GM19452 (cell line): ENCODE data around the gene SPRED2.

Source experiments
- ATAC-seq: cut with Tn5 transposase; IDR thresholded peaks from one replicate; pipeline ENCODE4 v1.9.1; 2021; ENCODE audit not compliant: unreplicated experiment

SPRED2 gene

DNA sequence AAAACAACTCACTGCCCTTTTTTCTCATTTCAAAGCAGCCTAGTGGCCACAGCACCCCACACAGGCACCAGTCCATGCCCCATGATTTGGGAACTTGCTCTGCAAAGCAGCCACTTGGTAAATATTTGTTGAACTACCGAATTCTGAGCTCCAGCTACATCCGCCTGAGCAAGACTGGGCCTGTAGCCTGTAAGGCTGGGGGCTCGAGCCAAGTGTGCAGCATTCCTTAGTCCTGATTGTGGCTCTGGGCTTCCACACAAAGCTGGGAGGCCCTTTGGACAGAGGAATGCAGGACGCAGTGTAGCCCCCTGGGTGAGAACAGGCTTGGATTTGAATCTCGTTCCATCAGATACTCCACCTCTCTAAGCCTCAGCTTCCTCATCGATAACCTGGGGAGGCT, 116.3 kb downstream of the SPRED2 start:
- no peak for ATAC-seq

DNA sequence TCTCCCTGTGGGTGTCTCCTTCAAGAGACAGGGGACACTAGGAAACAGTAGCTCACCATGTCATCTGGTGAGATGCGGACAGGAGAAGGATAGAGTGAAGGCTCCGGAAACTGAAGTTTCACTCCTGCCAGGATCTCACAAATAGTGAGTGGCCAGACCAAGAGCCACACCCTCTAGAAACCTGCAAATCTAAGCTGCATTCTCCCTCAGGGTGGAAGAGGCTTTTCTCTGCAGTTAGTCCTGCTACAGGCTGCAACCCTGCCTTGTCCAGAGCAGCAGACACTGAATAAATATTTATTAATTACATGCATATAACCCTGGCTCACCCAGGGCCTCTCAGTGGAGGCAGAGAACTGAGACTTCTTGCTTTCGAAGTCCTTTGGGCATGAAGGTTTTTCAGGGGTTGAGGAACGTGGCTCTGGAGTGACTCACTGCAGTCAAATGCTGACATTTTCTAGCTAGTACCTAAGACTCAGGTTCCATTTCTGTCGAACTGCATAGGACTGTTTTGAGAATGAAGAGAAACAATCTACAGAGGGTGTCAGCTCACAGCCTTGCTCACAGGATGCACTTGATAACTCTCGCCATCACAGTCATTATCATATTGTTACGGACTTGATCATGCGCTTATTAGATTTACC, 117.5 kb downstream of the SPRED2 start:
- no peak for ATAC-seq

- no peak for ATAC-seq
Observed at GRCh38 chr2:65313954-65314256, 118.5 kb downstream of the SPRED2 start.

DNA sequence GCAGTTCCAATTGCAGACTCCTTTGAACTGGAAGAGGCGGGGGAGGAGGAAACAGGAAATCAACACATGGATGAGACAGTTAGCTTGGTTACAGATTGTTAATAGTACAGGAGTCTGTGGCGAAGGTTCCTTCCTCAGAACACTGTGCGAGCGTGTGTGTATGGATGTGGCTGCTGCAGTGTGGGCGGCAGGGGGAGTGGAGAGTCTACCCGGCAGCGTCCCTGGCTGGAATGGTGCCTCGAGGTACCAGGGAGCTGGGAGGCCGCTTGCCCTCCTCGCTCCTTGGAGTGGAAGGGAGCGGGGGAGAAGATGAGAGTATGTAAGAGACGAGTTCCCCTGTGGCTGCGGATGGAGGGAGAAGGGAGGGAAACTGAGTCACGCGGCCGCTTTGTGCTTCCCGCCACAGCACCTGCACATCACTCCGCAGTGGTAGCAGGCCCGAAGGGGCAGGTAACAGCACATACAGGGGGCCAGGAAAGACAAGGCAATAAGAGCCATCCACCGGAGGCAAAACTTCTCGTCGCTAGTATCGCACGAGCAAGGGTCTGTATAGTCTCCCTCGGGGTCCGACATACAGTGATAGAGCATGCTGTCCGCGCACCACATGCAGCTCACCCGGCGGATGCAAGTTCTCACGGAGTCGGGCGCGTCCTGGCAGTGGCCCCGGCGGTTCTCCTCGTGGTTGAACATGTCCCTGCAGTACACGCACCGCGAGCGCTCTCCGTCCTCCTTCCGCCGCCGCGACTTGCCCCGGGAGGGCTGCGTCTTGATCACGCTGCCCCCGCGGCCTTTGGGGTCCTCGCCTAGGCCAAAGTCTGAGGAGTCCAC, 119.1 kb downstream of the SPRED2 start:
- no peak for ATAC-seq

DNA sequence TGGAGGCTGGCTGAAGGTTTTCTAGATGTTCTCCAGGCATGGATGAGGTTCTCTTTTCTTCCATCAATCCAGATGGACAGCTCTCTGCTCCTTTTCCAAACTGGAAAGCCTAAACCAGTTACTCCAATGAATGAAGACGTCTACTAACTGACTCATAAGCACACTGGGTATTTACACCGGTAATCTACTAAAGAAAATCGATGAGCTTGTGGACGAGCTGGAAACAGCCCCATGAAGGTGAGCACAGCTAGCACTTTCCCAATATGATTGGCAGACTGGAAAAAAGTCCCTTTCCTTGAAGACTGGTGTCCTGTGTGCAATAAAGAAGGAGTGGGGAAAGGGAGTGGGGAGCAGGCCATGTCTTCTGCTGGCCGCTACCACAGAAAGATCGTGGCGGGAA, 120.8 kb downstream of the SPRED2 start:
- no peak for ATAC-seq

DNA sequence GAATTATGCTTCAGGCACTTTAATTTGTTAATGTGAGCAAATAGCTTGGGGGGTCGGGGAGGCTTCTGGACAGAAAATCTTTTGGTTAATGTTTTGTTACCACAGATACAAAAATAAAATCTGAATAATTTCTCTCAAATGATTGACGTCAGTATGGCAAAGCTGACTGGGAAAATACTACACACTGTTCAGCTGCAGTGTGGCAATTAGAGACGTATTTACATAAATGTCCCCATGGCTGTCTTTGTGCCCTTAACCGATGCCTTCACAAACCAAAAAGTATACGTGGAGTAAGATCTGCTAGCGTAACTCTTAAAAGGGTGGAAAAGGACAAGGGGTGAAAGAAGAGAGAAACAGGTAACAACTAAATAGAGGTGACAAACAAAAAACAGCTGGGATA, 121.3 kb downstream of the SPRED2 start:
- no peak for ATAC-seq

- ATAC-seq: no peak
Observed at GRCh38 chr2:65309699-65310098, 122.7 kb downstream of the SPRED2 start.

DNA sequence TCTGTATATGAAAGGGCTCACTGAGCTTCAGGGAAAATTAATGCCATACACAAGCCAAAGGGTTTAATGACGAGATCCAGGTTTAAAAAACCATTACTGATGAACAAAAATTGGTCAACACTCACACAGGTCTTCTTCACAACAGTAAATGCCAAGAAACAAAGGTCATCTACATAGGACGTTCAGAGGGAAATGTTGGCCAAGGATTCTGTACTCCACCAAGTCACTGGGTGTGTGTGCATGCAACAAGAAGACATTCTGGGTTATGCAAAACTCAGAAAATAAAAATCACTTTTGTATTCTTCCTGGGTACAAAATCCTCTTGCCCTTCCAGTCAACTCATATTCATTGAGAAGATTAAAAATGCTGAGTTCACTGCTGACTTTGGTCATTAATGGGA, 126.5 kb downstream of the SPRED2 start:
- no peak for ATAC-seq

DNA sequence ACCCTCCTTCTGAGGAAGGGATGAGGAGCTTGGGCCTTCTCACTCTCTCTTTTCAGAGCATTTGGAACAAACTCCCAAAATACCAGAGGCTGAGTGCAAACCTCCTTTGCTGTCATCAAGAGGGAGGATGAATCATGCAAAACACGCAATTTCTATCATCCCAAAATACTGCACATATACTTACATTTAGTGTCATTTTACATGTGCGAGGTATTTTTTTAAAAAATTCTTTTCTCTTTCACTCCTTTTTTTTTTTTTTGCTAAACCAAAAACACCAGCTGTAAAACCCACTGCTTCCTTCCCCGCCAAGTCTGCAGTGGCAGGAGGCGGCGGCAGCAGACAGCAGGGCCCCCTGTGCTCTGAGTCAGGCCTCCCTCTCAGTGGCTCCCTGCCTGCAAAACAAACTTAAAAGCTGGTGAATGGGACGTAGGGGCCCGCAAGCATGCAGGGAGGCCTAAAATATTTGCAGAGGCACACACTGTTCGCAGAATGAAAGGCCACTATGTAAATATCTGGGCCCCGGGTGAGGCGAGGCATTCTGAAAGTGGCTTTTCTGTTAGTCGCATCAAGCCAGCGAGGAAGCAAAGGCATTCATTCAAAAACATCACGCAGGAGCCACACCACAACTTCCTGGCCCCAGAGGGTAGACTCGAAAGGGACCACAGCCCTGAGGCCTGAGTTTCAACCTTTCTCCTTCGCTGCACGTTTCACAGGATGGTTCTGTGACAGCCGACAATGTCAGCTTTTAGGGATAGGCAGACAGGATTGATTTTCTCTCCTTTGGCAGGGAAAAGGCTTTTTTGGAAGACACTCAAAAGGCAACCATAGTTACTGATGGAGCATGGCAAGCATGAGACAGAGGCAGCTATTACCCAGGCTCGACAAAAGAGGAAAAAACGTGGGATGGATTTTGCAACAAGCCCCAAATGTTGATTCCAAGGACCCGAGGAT, 131.4 kb downstream of the SPRED2 start:
- ATAC-seq: peak; percentile 92

- no peak for ATAC-seq
Observed at GRCh38 chr2:65300134-65300760, 132.2 kb downstream of the SPRED2 start.

DNA sequence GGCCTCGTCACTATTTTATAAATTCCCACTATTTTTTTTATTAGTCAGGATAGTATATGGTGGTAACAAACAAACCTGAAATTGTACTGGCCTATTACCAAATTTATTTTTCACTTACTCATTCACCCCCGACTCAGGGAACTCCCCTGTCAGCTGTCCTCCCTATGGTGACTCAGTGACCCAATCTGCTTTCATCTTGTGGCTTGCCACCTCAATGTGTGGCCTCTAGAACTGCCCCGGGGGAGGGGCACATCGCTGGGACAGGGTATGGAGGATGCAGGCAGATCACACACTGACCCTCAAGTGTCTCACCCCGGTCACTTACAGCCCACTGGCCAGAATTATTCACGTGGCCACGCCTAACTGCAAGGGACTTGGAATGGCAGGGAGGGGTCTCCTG, 133.2 kb downstream of the SPRED2 start:
- no peak for ATAC-seq

DNA sequence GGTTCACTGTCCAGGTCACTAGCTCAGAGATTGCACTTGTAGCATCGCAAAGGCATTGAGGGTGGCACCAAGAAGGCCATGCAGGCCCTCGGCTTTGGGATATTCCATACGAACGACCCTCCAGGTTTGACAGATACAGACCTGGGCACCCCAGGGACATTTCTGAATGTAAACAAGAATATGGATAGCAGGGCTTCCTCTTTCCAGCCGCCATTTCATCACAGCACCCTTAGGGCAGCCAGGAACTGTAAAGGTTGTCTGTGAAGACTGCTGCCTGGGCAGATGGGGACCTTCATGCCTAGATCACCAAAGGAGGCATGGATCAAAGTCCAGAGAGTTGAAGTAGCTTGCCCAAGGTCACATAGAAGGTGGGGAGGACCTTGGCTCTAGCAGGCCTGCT, 134.3 kb downstream of the SPRED2 start:
- no peak for ATAC-seq

DNA sequence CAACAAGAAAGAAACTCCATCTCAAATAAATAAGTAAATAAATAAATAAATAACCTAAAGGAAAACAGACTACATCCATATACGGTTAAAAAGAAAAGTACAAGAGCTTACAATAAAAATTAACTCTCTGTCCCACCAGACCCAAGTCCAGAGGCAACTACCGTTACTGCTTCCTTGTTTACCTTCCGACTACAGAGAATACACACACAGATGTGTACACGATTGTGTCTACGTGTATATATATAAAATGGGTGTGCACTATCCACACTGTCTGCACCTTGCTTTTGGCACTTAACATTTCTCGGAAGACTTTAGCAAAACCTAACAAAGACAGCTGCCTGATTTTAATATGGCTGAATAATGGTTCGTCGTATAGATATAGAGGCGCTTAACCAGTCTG, 134.9 kb downstream of the SPRED2 start:
- no peak for ATAC-seq

GRCh38 chr2:65296971-65297370, 135.4 kb downstream of the SPRED2 start:
- no peak for ATAC-seq

DNA sequence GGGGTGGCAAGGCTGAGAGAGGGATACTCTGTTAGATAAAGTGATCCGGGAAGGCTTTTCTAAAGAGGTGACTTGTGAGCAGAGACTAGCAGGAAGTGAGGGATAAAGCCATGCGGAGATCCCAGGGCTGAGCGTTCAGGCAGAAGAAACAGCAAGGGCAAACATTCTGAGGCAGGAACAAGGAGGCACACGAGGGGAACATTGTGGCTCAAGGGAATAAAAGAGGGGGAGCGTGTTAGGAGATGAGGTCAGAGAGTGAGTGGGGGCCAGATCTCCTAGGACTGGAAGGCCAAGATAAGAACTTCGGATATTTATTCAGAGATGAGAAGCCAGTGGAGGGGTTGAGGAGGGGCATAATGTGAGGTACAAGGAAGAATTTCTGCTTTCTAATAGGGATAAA, 137.7 kb downstream of the SPRED2 start:
- no peak for ATAC-seq

GRCh38 chr2:65294136-65294535, 138.3 kb downstream of the SPRED2 start:
- ATAC-seq: no peak

GRCh38 chr2:65293376-65293775, 139.0 kb downstream of the SPRED2 start:
- no peak for ATAC-seq

GRCh38 chr2:65292461-65293011, 139.9 kb downstream of the SPRED2 start:
- ATAC-seq: no peak

DNA sequence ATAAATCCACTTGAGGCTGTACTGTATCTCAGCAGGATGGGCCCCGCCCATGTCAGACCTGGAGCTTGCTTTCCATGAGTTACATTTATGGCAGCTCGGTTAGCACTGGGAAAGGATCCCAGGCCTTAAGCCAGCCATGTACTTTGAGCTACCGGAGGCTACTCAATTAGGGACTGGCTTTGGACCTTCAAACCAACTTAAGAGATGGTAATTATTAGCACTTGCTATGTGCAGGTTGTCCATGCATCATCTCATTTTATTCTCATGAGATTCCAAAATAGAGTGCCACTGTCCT, 140.3 kb downstream of the SPRED2 start:
- ATAC-seq: no peak

DNA sequence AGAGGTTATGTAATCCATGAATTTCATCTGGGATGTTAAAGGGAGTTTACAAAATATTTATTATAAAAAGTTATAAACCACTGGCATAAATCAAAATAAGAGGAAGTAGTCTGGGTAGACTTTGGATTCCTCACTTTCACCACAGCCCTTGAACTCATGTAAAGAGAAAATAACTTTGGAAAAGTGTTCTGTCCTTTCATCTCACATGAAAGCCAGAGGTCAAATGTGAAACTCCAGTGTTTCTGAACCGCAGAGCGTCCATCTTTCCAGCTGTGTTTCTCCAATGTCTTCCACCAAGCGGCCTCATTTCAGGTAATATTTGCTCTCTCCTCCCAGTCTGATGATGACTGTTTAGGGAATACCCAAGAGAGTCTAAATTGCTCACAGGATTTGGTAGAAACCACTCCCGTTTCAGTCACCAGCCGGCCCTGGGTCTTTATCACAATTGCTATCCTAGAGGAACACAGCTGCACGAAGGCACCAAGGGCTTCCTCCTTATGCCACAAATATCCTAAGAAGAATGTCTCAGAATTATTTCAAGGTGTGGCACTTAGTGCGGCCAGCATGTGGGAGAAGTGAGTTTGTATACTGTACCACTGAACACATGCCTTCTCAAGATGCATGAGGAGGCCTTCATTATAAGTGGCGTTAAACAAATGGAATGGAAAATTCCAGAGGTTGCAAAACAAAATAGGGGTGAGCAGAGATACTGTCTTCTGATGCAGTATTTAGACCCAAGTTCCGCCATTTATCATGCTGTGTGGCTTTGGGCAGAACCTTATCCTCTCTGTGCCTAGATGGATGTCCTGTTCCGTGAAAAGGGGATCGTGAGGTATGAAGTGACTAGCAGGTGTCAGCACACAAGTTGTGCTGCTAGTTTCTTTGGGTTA, 140.9 kb downstream of the SPRED2 start:
- ATAC-seq: no peak
